Neuron (in vitro differentiated cells): ENCODE results near the gene P3R3URF.
A peak's percentile ranks its signal among the peaks of the same experiment; 100 is the strongest.

ENCODE experiments used
- H2AFZ ChIP-seq: one replicate; pipeline ENCODE4 v1.6.1; 2013; ENCODE audit warnings: low read depth, mild to moderate bottlenecking, inconsistent platforms, low read length, moderate library complexity
- H3K27me3 ChIP-seq: one replicate; pipeline ENCODE4 v1.6.1; 2013; ENCODE audit warnings: low read length; ENCODE audit not compliant: insufficient read depth
- H3K36me3 ChIP-seq: one replicate; pipeline ENCODE4 v1.6.1; 2013; ENCODE audit warnings: low read length; ENCODE audit not compliant: insufficient read depth
- H3K4me1 ChIP-seq: one replicate; pipeline ENCODE4 v1.6.1; 2013; ENCODE audit warnings: low read length; ENCODE audit not compliant: insufficient read depth
- H3K4me3 ChIP-seq: 2 replicates; pipeline ENCODE4 v1.5.1; 2013; ENCODE audit warnings: mild to moderate bottlenecking, low read length, moderate library complexity
- H3K9me3 ChIP-seq: one replicate; pipeline ENCODE4 v1.6.1; 2013; ENCODE audit warnings: low read length

P3R3URF gene

GRCh38 chr1:46131093-46131492 is 45.2 kb downstream of the P3R3URF start:
- peaks cover 32% of the 10 kb centered on the region for H3K4me1 ChIP-seq
- no peaks in the 10 kb centered on the region for H3K9me3 ChIP-seq
- H3K36me3 ChIP-seq = peaks cover 19% of the 10 kb centered on the region
- H2AFZ ChIP-seq = no peak overlapping the region
- H3K4me3 ChIP-seq = peak overlapping the region; percentile 86
- no peaks in the 10 kb centered on the region for H3K27me3 ChIP-seq

GRCh38 chr1:46130606-46131005 is 45.7 kb downstream of the P3R3URF start:
- H3K4me3 ChIP-seq = peak overlapping the region; percentile 86
- no peaks in the 10 kb centered on the region for H3K27me3 ChIP-seq
- H3K4me1 ChIP-seq = peaks cover 32% of the 10 kb centered on the region
- no peak overlapping the region for H2AFZ ChIP-seq
- no peaks in the 10 kb centered on the region for H3K9me3 ChIP-seq
- peaks cover 21% of the 10 kb centered on the region for H3K36me3 ChIP-seq

GRCh38 chr1:46130121-46130520 is 46.2 kb downstream of the P3R3URF start:
- Histone ChIP-seq H3K36me3 (peaks cover 21% of the 10 kb centered on the region), H3K4me3 (peak overlapping the region; percentile 86)

GRCh38 chr1:46128344-46128743 is 47.9 kb downstream of the P3R3URF start:
- H2AFZ ChIP-seq = no peak overlapping the region
- no peaks in the 10 kb centered on the region for H3K27me3 ChIP-seq
- peak overlapping the region; percentile 86 for H3K4me3 ChIP-seq
- H3K4me1 ChIP-seq = peaks cover 15% of the 10 kb centered on the region
- no peaks in the 10 kb centered on the region for H3K9me3 ChIP-seq
- H3K36me3 ChIP-seq = peaks cover 25% of the 10 kb centered on the region

More at GRCh38 chr1:46130121-46130520, 46.2 kb downstream of the P3R3URF start:
- Histone ChIP-seq H3K4me1 (peaks cover 32% of the 10 kb centered on the region), H3K27me3 (no peaks in the 10 kb centered on the region), H2AFZ (no peak overlapping the region), H3K9me3 (no peaks in the 10 kb centered on the region)
